DMS53 treated with DMSO at 0.1 percent for 48 hours (cell line): ENCODE measurements around the gene RNU6-1.

Source experiments
- DNase-seq: peaks from one replicate; lab custom pipeline; 2025; ENCODE audit not compliant: unreplicated experiment; lab: John Stamatoyannopoulos, UW

RNU6-1 gene

GRCh38 chr15:67834581-67835296 is 5.1 kb downstream of the RNU6-1 start:
- DNase-seq: no peak

- peak; percentile 46 for DNase-seq
Observed at GRCh38 chr15:67833710-67834511, 5.9 kb downstream of the RNU6-1 start.

DNA sequence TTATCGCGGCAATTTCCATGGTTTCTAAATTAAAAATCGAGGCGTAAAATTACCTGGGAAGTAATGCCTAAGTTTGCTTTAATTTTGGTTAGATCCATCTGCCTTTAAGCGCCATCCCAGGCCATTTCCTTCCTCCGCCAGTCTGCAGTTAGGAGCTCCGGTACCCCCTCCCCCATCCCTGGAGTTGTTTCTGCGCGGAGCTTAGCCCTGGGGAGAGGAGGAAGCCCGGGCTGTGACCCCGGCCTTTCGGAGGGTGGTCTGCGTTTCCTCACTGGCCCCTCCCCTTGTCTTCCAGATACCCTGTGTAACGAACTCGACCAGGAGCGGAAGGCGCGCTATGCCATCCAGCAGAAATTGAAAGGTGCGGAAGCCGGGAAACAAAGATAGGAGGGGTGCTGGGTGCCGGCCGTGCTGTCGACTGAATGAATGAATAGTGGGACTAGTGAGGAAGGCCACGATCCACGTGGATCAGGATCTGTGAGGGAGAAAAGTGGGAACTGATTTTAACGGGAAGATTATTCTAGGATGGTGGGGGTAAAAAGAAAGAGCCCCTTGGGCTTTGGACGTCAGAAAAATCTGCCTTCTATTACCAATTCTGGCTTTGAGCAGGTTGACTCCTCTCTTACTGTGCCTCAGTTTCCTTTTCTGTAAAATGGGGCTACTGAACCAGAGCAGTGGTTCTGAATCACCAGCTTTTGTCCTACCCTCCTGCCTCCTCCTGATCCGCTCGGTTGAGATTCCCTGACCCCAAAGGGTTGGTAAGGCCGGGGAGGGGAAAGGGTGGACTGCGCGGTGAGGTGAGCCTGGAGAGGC is 6.7 kb downstream of the RNU6-1 start:
- no peak for DNase-seq

- DNase-seq: no peak
Observed at GRCh38 chr15:67832031-67832551, 7.8 kb downstream of the RNU6-1 start.

DNA sequence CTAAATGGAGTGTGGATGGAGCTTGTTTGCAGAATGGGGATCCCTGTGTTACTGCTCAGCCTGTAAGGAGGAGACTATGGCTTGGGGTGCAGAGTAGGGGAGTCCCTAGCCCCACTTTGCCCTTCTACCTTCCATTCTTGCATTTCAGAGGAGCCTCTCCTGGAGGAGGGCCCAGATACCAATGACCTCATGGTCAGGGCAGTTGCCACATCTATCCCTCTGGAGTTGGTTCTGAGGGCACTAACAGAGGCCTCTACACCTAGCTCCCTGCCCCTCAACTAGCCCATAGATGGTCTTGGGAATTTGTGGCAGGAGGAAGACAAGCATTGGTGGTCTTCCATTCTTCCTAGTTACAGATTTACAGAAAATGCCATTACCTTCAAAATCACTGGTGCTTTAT is 8.5 kb downstream of the RNU6-1 start:
- DNase-seq: no peak

GRCh38 chr15:67829647-67830504 is 10.0 kb downstream of the RNU6-1 start:
- no peak for DNase-seq

GRCh38 chr15:67828969-67829646 is 10.7 kb downstream of the RNU6-1 start:
- DNase-seq: no peak

- DNase-seq: no peak
Observed at GRCh38 chr15:67828278-67828968, 11.4 kb downstream of the RNU6-1 start.

DNA sequence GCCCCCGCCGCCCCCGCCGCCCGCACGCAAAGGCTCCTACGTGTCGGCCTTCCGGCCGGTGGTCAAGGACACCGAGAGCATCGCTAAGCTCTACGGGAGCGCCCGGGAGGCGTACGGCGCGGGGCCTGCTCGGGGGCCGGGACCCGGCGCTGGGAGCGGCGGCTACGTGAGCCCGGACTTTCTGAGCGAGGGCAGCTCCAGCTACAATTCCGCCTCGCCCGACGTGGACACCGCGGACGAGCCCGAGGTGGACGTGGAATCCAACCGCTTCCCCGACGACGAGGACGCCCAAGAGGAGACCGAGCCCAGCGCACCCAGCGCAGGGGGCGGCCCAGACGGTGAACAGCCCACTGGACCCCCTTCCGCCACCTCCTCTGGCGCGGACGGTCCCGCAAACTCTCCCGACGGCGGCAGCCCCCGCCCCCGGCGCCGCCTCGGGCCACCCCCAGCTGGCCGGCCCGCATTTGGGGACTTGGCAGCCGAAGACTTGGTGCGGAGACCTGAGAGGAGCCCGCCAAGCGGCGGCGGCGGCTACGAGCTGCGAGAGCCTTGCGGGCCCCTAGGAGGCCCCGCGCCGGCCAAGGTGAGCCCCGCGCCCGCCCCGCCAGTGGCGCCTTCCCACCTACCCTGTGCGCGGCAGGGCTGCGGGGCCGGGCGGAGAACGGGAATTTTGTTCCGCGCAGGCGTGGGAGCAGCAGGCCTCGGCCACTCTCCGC is 12.1 kb downstream of the RNU6-1 start:
- no peak for DNase-seq

GRCh38 chr15:67826717-67827561 is 12.9 kb downstream of the RNU6-1 start:
- no peak for DNase-seq

GRCh38 chr15:67825881-67826716 is 13.7 kb downstream of the RNU6-1 start:
- DNase-seq: no peak

- no peak for DNase-seq
Observed at GRCh38 chr15:67824976-67825880, 14.6 kb downstream of the RNU6-1 start, which contains the start of gene SKOR1. Gene SKOR1 (plus strand): TSS chr15:67825509. CDS start chr15:67825603, 94 bp downstream.

- DNase-seq: no peak
Observed at GRCh38 chr15:67824197-67824968, 15.5 kb downstream of the RNU6-1 start.

- no peak for DNase-seq
Observed at GRCh38 chr15:67823314-67824196, 16.3 kb downstream of the RNU6-1 start.
